OCI-LY3 (cell line): ENCODE results near the gene GATA3.

ENCODE experiments used
- CTCF ChIP-seq: fragments of 200-600, 300-600 bp; sonication (generic); IDR thresholded peaks from 2 replicates; pipeline ENCODE4 v1.5.1; 2014; ENCODE audit warnings: antibody characterized with exemption, low read length, low read depth
- EZH2phosphoT487 ChIP-seq: fragments of 200-600 bp; shearing (Covaris generic); IDR thresholded peaks from 2 replicates; pipeline ENCODE4 v1.6.1; 2018; ENCODE audit warnings: antibody characterized with exemption, mixed run types, low read depth

GRCh38 chr10:8063128-8063908 lies 8.8 kb downstream of the GATA3 start:
- TF ChIP-seq CTCF = no peak
- TF ChIP-seq EZH2phosphoT487 = no peak
